ENCODE measurements around the gene SDK1.
A peak's percentile ranks its signal among the peaks of the same experiment; 100 is the strongest.

The SDK1 gene

GRCh38 chr7:3791327-3791726 is 490.3 kb downstream of the SDK1 start:
- Histone ChIP-seq H3K4me3 (no peak overlapping the region), H3K27ac (no peak overlapping the region)

GRCh38 chr7:3795141-3795540 is 494.1 kb downstream of the SDK1 start:
- Histone ChIP-seq H3K27ac (peak overlapping the region in 4 of 21 experiments; percentile 1 to 66 (median 32)), H3K4me3 (no peak overlapping the region)

GRCh38 chr7:3795781-3796180 is 494.7 kb downstream of the SDK1 start:
- no peak overlapping the region for H3K4me3 ChIP-seq
- peak overlapping the region in 4 of 21 experiments; percentile 31 to 66 (median 42) for H3K27ac ChIP-seq

- H3K27ac ChIP-seq, result no peak overlapping the region
- H3K4me3 ChIP-seq, result no peak overlapping the region
Observed at GRCh38 chr7:3805151-3805550, 504.1 kb downstream of the SDK1 start.

- H3K4me3 ChIP-seq, result no peak overlapping the region
Observed at GRCh38 chr7:3806516-3806915, 505.5 kb downstream of the SDK1 start.

GRCh38 chr7:3807824-3808223 is 506.8 kb downstream of the SDK1 start:
- H3K27ac ChIP-seq, result no peak overlapping the region

More at GRCh38 chr7:3806516-3806915, 505.5 kb downstream of the SDK1 start:
- H3K27ac ChIP-seq, result no peak overlapping the region

GRCh38 chr7:3821488-3821887 is 520.4 kb downstream of the SDK1 start:
- H3K4me3 ChIP-seq, result no peak overlapping the region
- H3K27ac ChIP-seq, result no peak overlapping the region

More at GRCh38 chr7:3807824-3808223, 506.8 kb downstream of the SDK1 start:
- H3K4me3 ChIP-seq, result no peak overlapping the region

GRCh38 chr7:3825491-3825890 is 524.4 kb downstream of the SDK1 start:
- H3K4me3 ChIP-seq, result no peak overlapping the region
- H3K27ac ChIP-seq, result no peak overlapping the region

GRCh38 chr7:3832199-3832598 is 531.1 kb downstream of the SDK1 start:
- no peak overlapping the region for H3K27ac ChIP-seq
- H3K4me3 ChIP-seq, result no peak overlapping the region

GRCh38 chr7:3835109-3835508 is 534.1 kb downstream of the SDK1 start:
- Histone ChIP-seq H3K4me3 (no peak overlapping the region), H3K27ac (no peak overlapping the region)

GRCh38 chr7:3836855-3837254 is 535.8 kb downstream of the SDK1 start:
- H3K4me3 ChIP-seq, result no peak overlapping the region
- no peak overlapping the region for H3K27ac ChIP-seq

- H3K4me3 ChIP-seq, result no peak overlapping the region
- no peak overlapping the region for H3K27ac ChIP-seq
Observed at GRCh38 chr7:3844540-3845151, 543.6 kb downstream of the SDK1 start.

GRCh38 chr7:3846738-3847137 is 545.7 kb downstream of the SDK1 start:
- Histone ChIP-seq H3K4me3 (no peak overlapping the region), H3K27ac (no peak overlapping the region)

- Histone ChIP-seq H3K4me3 (no peak overlapping the region), H3K27ac (no peak overlapping the region)
Observed at GRCh38 chr7:3847336-3847735, 546.3 kb downstream of the SDK1 start.

GRCh38 chr7:3859431-3859830 is 558.4 kb downstream of the SDK1 start:
- H3K4me3 ChIP-seq, result no peak overlapping the region

GRCh38 chr7:3860932-3861331 is 559.9 kb downstream of the SDK1 start:
- H3K4me3 ChIP-seq, result no peak overlapping the region
- H3K27ac ChIP-seq, result peak overlapping the region in 6 of 21 experiments; percentile 8 to 63 (median 44)

More at GRCh38 chr7:3859431-3859830, 558.4 kb downstream of the SDK1 start:
- no peak overlapping the region for H3K27ac ChIP-seq

- no peak overlapping the region for H3K4me3 ChIP-seq
- peak overlapping the region in 10 of 21 experiments; percentile 8 to 63 (median 44) for H3K27ac ChIP-seq
Observed at GRCh38 chr7:3861386-3861785, 560.3 kb downstream of the SDK1 start.

- H3K27ac ChIP-seq, result peak overlapping the region in 11 of 21 experiments; percentile 8 to 64 (median 57)
- H3K4me3 ChIP-seq, result no peak overlapping the region
Observed at GRCh38 chr7:3861941-3862340, 560.9 kb downstream of the SDK1 start.

- H3K27ac ChIP-seq, result peak overlapping the region in 13 of 21 experiments; percentile 8 to 64 (median 40)
- no peak overlapping the region for H3K4me3 ChIP-seq
Observed at GRCh38 chr7:3862774-3863173, 561.7 kb downstream of the SDK1 start.

GRCh38 chr7:3866277-3866676 is 565.2 kb downstream of the SDK1 start:
- H3K4me3 ChIP-seq, result no peak overlapping the region
- H3K27ac ChIP-seq, result peak overlapping the region in 4 of 21 experiments; percentile 33 to 67 (median 52)

- Histone ChIP-seq H3K4me3 (no peak overlapping the region), H3K27ac (no peak overlapping the region)
Observed at GRCh38 chr7:3867863-3868262, 566.8 kb downstream of the SDK1 start.
